SK-N-MC (cell line): Measurements from ENCODE around the gene GALM.

ENCODE experiments used
- EZH2 ChIP-seq: fragments of 200-600 bp; sonication (generic); IDR thresholded peaks from one replicate; pipeline ENCODE4 v1.6.1; 2017; ENCODE audit warnings: antibody characterized with exemption
- FOXP2 ChIP-seq: optimal IDR thresholded peaks from 2 replicates; pipeline ENCODE3; 2011; ENCODE audit warnings: mild to moderate bottlenecking, moderate library complexity; ENCODE audit not compliant: insufficient read depth; ENCODE audit errors: extremely low read length, control extremely low read depth
- POLR2AphosphoS5 ChIP-seq: IDR thresholded peaks from 2 replicates; pipeline ENCODE4 v1.6.1; 2012; ENCODE audit warnings: mild to moderate bottlenecking, low read depth, low read length, borderline replicate concordance

GRCh38 chr2:38636069-38636468 lies 29.8 kb upstream of the GALM start:
- TF ChIP-seq EZH2 = no peak
- TF ChIP-seq POLR2AphosphoS5 = no peak
- no peak for TF ChIP-seq FOXP2
